ENCODE data around the gene PROM1. TPM values are rescaled to one million over a fixed set of nuclear protein-coding genes. Genes with fewer than 3 reads are reported as not detected.

Gene PROM1
- total and polyA plus RNA-seq, 2 of the 4 experiments (the other 2 are of a cell fraction): not detected

- Histone ChIP-seq H3K36me3 (ENCODE audit: control insufficient read depth, insufficient read depth, low read length) (no peaks in the 10 kb centered on the region), H2BK15ac (ENCODE audit: low read depth, low read length) (no peak overlapping the region), H3K9ac (ENCODE audit: low read depth, low read length) (no peak overlapping the region), H3K4me1 (ENCODE audit: control insufficient read depth, insufficient read depth, low read length) (no peaks in the 10 kb centered on the region), H3K4me3 (ENCODE audit: insufficient read depth, low read depth, low read length) (no peak overlapping the region), H3K9me1 (ENCODE audit: insufficient read depth, low read length) (peaks cover 4% of the 10 kb centered on the region; the same call in 1 of the 2 replicates), H2BK20ac (ENCODE audit: low read depth, low read length) (no peak overlapping the region), H3K79me1 (ENCODE audit: low read depth in 1 of 2, low read length in 2 of 2) (no peaks in the 10 kb centered on the region), H4K8ac (ENCODE audit: low read depth in 2 of 2, low read length in 2 of 2) (no peak overlapping the region), H3K27me3 (ENCODE audit: control insufficient read depth, insufficient read depth, low read length) (peaks cover 7% of the 10 kb centered on the region), H2AFZ (replicated peaks; ENCODE audit: low read length, poor library complexity) (no peak overlapping the region), H3K14ac (replicated peaks; ENCODE audit: low read depth, low read length) (no peak overlapping the region), H4K20me1 (ENCODE audit: insufficient read depth, low read length) (no peaks in the 10 kb centered on the region), H3K4ac (ENCODE audit: low read depth, low read length) (no peak overlapping the region), H4K5ac (ENCODE audit: low read depth, low read length) (no peak overlapping the region), H2AK9ac (replicated peaks; ENCODE audit: low read depth, low read length, poor library complexity) (no peak overlapping the region), H2BK120ac (ENCODE audit: low read depth, low read length) (no peak overlapping the region), H3K23ac (ENCODE audit: low read depth, low read length) (no peak overlapping the region), H3K9me3 (ENCODE audit: control insufficient read depth, insufficient read depth, low read length) (no peaks in the 10 kb centered on the region), H2BK5ac (ENCODE audit: low read depth, low read length, poor library complexity, severe bottlenecking) (no peak overlapping the region), H2AK5ac (ENCODE audit: low read depth, low read length) (no peak overlapping the region), H3K56ac (ENCODE audit: extremely low read depth, insufficient read depth, low read length) (no peak overlapping the region), H4K91ac (ENCODE audit: insufficient read depth, low read depth, low read length) (no peak overlapping the region), H3K4me2 (ENCODE audit: low read depth, low read length) (no peak overlapping the region), H3K27ac (ENCODE audit: insufficient read depth, low read length) (no peak overlapping the region), H3K18ac (ENCODE audit: low read depth, low read length) (no peak overlapping the region)
- 91% methylated on average over 4 of the region's 6 CpGs; no CpG with 5 or more reads in 1 of the 2 experiments for WGBS, 2 experiments (ENCODE audit: extremely low coverage in 2 of 2, insufficient read length in 1 of 2)
- no TSS peak for BruUV-seq (replicated peaks)
- ATAC-seq (ENCODE audit: low read depth) (no peak), DNase-seq (no peak)
- intact Hi-C loops (cut with micrococcal nuclease): no loop called here
- TF ChIP-seq POLR2A (IDR thresholded peaks at IDR 0.05; ENCODE audit: low read depth, low read length) (no peak), SMC3 (IDR thresholded peaks at IDR 0.05; ENCODE audit: low read depth, low read length) (no peak), RFX5 (IDR thresholded peaks at IDR 0.05; ENCODE audit: low read depth, low read length) (no peak), USF2 (IDR thresholded peaks at IDR 0.05; ENCODE audit: low read depth, low read length) (no peak), MAZ (IDR thresholded peaks at IDR 0.05; ENCODE audit: borderline replicate concordance, low read depth, low read length) (no peak)
- POLR2A ChIA-PET (ENCODE audit: unreplicated experiment): no interaction called here
- in situ Hi-C loops (cut with MboI; ENCODE audit: low sequenced_read_pairs): no loop called here
- CTCF ChIA-PET: no interaction called here
- dilution Hi-C loops (cut with HindIII; ENCODE audit: low sequenced_read_pairs, unreplicated experiment): no loop called here
Observed at GRCh38 chr4:16114546-16114945, 30.7 kb upstream of the PROM1 start.
